ENCODE measurements around the gene EGFR. TPM values are rescaled to one million over a fixed set of nuclear protein-coding genes. Genes with fewer than 3 reads are reported as not detected.

EGFR gene
- total RNA-seq, 1 experiment from 2014 or later, result 448 TPM

DNA sequence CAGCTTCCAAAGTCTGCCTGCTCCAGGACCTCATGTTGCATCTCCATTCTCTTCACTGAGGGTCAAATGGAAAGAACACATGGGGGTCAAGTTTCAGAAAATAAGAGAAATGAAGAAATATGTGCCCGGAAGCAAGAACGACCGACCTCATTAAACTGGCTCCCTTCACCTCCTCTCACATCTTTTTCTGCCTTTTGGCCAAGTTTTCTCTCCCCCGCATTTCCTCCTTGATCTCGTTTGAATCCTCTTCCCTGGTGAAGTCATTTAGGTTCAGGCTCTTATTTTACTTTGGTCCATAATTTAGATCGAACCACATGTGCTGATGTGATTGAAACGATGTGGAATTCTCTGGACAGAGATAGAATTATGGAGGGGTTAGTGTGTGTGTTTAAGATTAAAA lies 44.2 kb downstream of the EGFR start:
- H3K9me3 Mint-ChIP-seq (ENCODE audit: unreplicated experiment), result no peaks in the 10 kb centered on the region
- intact Hi-C loops (cut with micrococcal nuclease), result no loop called here
- TF ChIP-seq, protein P1, sequence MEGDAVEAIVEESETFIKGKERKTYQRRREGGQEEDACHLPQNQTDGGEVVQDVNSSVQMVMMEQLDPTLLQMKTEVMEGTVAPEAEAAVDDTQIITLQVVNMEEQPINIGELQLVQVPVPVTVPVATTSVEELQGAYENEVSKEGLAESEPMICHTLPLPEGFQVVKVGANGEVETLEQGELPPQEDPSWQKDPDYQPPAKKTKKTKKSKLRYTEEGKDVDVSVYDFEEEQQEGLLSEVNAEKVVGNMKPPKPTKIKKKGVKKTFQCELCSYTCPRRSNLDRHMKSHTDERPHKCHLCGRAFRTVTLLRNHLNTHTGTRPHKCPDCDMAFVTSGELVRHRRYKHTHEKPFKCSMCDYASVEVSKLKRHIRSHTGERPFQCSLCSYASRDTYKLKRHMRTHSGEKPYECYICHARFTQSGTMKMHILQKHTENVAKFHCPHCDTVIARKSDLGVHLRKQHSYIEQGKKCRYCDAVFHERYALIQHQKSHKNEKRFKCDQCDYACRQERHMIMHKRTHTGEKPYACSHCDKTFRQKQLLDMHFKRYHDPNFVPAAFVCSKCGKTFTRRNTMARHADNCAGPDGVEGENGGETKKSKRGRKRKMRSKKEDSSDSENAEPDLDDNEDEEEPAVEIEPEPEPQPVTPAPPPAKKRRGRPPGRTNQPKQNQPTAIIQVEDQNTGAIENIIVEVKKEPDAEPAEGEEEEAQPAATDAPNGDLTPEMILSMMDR (IDR thresholded peaks at IDR 0.05; ENCODE audit: unreplicated experiment), result no peak
- BruUV-seq (replicated peaks), result no TSS peak
- H3K27ac Mint-ChIP-seq (ENCODE audit: low read depth, unreplicated experiment), result no peak overlapping the region
- no peaks in the 10 kb centered on the region for H3K27me3 Mint-ChIP-seq (ENCODE audit: insufficient read depth, unreplicated experiment)
- CTCF ChIA-PET, result interaction anchor here (0.8 to 2.3 kb wide), 3 partner anchors 9 to 289 kb away, joined by 3 to 8 read pairs (median 6); no protein-coding TSS in a partner anchor
- H3K4me3 Mint-ChIP-seq (ENCODE audit: unreplicated experiment), result no peak overlapping the region
- H3K36me3 Mint-ChIP-seq (ENCODE audit: insufficient read depth, unreplicated experiment), result peaks cover 64% of the 10 kb centered on the region
- DNase-seq (ENCODE audit: unreplicated experiment), result no peak
- peaks cover 66% of the 10 kb centered on the region for H3K4me1 Mint-ChIP-seq (ENCODE audit: insufficient read depth, unreplicated experiment)
- POLR2A ChIA-PET, result interaction anchor here (3.5 to 16.1 kb wide), 3 partner anchors 10 to 67 kb away, joined by 12 to 122 read pairs (median 13); partner anchors contain the start of gene EGFR

DNA sequence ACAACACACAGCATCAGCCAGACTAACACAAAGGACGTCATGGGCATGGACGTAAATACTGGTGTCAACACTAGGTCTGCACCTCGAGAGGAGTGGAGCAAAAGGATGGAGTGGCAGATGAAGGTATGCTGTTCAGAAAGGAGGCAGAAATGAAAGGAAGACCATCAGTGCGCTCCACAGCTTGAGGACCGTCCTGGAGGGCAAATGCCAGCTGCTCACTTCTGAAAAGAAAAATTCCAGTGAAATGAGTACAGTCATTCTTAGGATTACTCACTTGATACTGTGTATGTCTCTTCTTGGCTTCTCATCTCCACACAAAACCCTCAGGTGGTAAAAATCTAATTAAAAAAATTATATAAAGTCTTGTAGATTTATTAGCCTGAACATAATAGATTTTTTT lies 44.8 kb downstream of the EGFR start:
- H3K27me3 Mint-ChIP-seq (ENCODE audit: insufficient read depth, unreplicated experiment), result no peaks in the 10 kb centered on the region
- H3K9me3 Mint-ChIP-seq (ENCODE audit: unreplicated experiment), result no peaks in the 10 kb centered on the region
- ChIA-PET POLR2A (interaction anchor here (1.8 to 3.5 kb wide), 5 partner anchors 10 to 304 kb away, joined by 5 to 13 read pairs (median 12); no protein-coding TSS in a partner anchor), CTCF (interaction anchor here (0.9 to 2.3 kb wide), 3 partner anchors 10 to 191 kb away, joined by 3 to 8 read pairs (median 3); no protein-coding TSS in a partner anchor)
- peaks cover 70% of the 10 kb centered on the region for H3K4me1 Mint-ChIP-seq (ENCODE audit: insufficient read depth, unreplicated experiment)
- no peak for DNase-seq (ENCODE audit: unreplicated experiment)
- intact Hi-C loops (cut with micrococcal nuclease), result no loop called here
- no TSS peak for BruUV-seq (replicated peaks)
- peaks cover 70% of the 10 kb centered on the region for H3K36me3 Mint-ChIP-seq (ENCODE audit: insufficient read depth, unreplicated experiment)
- H3K4me3 Mint-ChIP-seq (ENCODE audit: unreplicated experiment), result no peak overlapping the region
- TF ChIP-seq, protein P1 (IDR thresholded peaks at IDR 0.05; ENCODE audit: unreplicated experiment), result no peak
- H3K27ac Mint-ChIP-seq (ENCODE audit: low read depth, unreplicated experiment), result no peak overlapping the region

DNA sequence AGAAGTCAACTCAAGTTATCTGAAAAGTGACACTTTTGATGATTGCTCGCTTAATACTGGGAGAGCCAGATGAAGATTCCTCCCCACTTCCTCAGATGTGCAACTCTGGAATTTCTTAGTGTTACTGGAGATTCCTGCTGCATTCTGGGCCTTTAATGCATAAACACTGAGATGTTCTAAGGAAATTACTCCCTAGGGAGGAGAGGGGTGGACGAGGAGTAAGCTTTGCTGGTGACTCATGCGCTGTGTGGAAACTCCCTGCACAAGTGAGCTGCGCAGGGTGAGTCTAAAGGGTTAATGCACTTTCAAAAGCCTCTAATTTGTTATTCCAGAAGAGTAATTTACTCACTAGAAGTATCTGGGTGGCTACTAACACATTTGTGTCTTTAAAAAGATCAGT lies 46.3 kb downstream of the EGFR start:
- no TSS peak for BruUV-seq (replicated peaks)
- peaks cover 81% of the 10 kb centered on the region for H3K4me1 Mint-ChIP-seq (ENCODE audit: insufficient read depth, unreplicated experiment)
- TF ChIP-seq, protein P1 (IDR thresholded peaks at IDR 0.05; ENCODE audit: unreplicated experiment), result no peak
- no peaks in the 10 kb centered on the region for H3K27me3 Mint-ChIP-seq (ENCODE audit: insufficient read depth, unreplicated experiment)
- peak overlapping the region; percentile 93 for H3K27ac Mint-ChIP-seq (ENCODE audit: low read depth, unreplicated experiment)
- peaks cover 82% of the 10 kb centered on the region for H3K36me3 Mint-ChIP-seq (ENCODE audit: insufficient read depth, unreplicated experiment)
- peak overlapping the region; percentile 63 for H3K4me3 Mint-ChIP-seq (ENCODE audit: unreplicated experiment)
- intact Hi-C loops (cut with micrococcal nuclease), result loop anchor here (1.0 to 5.0 kb wide), 7 partner anchors 9 to 293 kb away; no protein-coding TSS in a partner anchor
- no peaks in the 10 kb centered on the region for H3K9me3 Mint-ChIP-seq (ENCODE audit: unreplicated experiment)
- peak; percentile 95 for DNase-seq (ENCODE audit: unreplicated experiment)
- ChIA-PET POLR2A (interaction anchor here (0.7 to 3.5 kb wide), 26 partner anchors 8 to 305 kb away, joined by 3 to 57 read pairs (median 6); partner anchors contain the start of gene EGFR), CTCF (interaction anchor here (0.9 to 2.3 kb wide), 8 partner anchors 10 to 291 kb away, joined by 3 to 9 read pairs (median 8); no protein-coding TSS in a partner anchor)

DNA sequence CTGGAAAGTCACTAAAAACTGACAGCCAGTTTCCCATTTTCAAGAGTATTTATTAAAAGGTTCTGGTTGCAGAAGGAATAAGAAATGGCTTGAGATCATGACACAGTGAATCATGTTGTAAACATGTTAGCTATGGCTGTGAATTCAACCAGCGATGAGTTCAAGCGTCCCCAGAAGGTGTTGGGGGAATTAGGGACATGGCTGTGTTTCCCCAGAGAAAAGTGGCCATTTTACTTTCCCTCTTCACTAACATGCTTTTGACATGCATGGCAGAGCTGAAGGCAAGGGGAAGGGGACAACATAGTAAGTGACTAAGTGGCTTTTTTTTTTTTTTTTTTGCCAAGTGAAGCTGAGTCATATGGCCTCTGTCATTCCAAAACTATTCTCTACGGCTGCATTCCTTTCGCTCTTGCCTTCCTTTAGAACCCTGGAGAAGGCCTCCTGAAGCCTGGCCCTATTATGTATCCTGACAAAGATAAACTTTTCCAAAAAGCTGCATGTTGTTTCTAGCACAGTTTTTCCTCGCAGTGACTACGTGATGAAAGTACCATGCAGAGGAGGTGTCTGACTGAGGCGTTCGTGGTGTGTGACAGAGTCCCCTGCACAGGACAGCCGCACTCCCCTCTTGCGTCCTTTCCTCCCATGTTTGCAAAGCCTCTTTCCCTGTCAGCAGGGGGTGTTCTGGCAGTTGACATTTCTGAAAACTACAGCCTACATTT lies 46.9 kb downstream of the EGFR start:
- intact Hi-C loops (cut with micrococcal nuclease), result loop anchor here (1.0 to 5.0 kb wide), 7 partner anchors 9 to 293 kb away; no protein-coding TSS in a partner anchor
- Mint-ChIP-seq H3K9me3 (ENCODE audit: unreplicated experiment) (no peaks in the 10 kb centered on the region), H3K27ac (ENCODE audit: low read depth, unreplicated experiment) (peak overlapping the region; percentile 93), H3K27me3 (ENCODE audit: insufficient read depth, unreplicated experiment) (no peaks in the 10 kb centered on the region), H3K36me3 (ENCODE audit: insufficient read depth, unreplicated experiment) (peaks cover 82% of the 10 kb centered on the region), H3K4me3 (ENCODE audit: unreplicated experiment) (peak overlapping the region; percentile 63), H3K4me1 (ENCODE audit: insufficient read depth, unreplicated experiment) (peaks cover 79% of the 10 kb centered on the region)
- TF ChIP-seq, protein P1 (IDR thresholded peaks at IDR 0.05; ENCODE audit: unreplicated experiment), result no peak
- CTCF ChIA-PET, result interaction anchor here (0.7 to 2.3 kb wide), 11 partner anchors 10 to 292 kb away, joined by 3 to 9 read pairs (median 7); no protein-coding TSS in a partner anchor
- POLR2A ChIA-PET, result interaction anchor here (0.7 to 3.5 kb wide), 28 partner anchors 8 to 1182 kb away, joined by 3 to 57 read pairs (median 5); partner anchors contain the start of gene EGFR
- peak; percentile 80 for DNase-seq (ENCODE audit: unreplicated experiment)
- TSS peak; percentile 4 for BruUV-seq (replicated peaks)
